Measurements from ENCODE around the gene SIRPA. TPM values are rescaled to one million over a fixed set of nuclear protein-coding genes. Genes with fewer than 3 reads are reported as not detected.

The SIRPA gene
- total and polyA plus RNA-seq, 10 of the 15 experiments (the other 5 are each of a cell fraction or from before 2014, with no cell fraction given) = 1.7 to 13.2 (median 5.0) TPM

GRCh38 chr20:1851396-1851795 is 43.8 kb upstream of the SIRPA start (continued):
- no peak for TF ChIP-seq ZBTB4 (CRISPR knock-in tag; IDR thresholded peaks at IDR 0.05)
- no peak for TF ChIP-seq CBFB (IDR thresholded peaks at IDR 0.05; ENCODE audit: low read depth)

- H3K9ac ChIP-seq (ENCODE audit: control insufficient read depth, insufficient read depth, low read length) = no peak overlapping the region
- no peak for FAIRE-seq
- H3K9me3 ChIP-seq (replicated peaks; ENCODE audit: control insufficient read depth, insufficient read depth, low read length) = no peaks in the 10 kb centered on the region
- WGBS (ENCODE audit: insufficient coverage, insufficient replicate concordance, low lambda C conversion rate, missing lambda C conversion rate) = 86% methylated on average over 7 of the region's 7 CpGs
- no peak for ATAC-seq
- TF ChIP-seq MTA2 (IDR thresholded peaks at IDR 0.05; ENCODE audit: low read depth) = no peak
- TF ChIP-seq STAT1 (conservative IDR thresholded peaks at IDR 0.05) = no peak
- TF ChIP-seq SMARCA5 (IDR thresholded peaks at IDR 0.05) = no peak
- TF ChIP-seq CHD1 (IDR thresholded peaks at IDR 0.05; ENCODE audit: low read depth, low read length) = no peak
- TF ChIP-seq HSF1 (IDR thresholded peaks at IDR 0.05; ENCODE audit: low read depth, low read length) = no peak
- TF ChIP-seq USF1 (IDR thresholded peaks at IDR 0.05; ENCODE audit: borderline replicate concordance, extremely low read length, insufficient read depth, low read depth, low read length) = no peak
- no peak for TF ChIP-seq MTA3 (IDR thresholded peaks at IDR 0.05; ENCODE audit: borderline replicate concordance, low read length)
- no peak for TF ChIP-seq GABPA (IDR thresholded peaks at IDR 0.05; ENCODE audit: low read depth)
- H4K20me1 ChIP-seq (ENCODE audit: control insufficient read depth, insufficient read depth) = no peaks in the 10 kb centered on the region
- no peaks in the 10 kb centered on the region for H3K79me2 ChIP-seq (ENCODE audit: control insufficient read depth, insufficient read depth, low read length)
- POLR2A ChIA-PET = interaction anchor here (0.5 kb wide), 1 partner anchor 314 kb away, joined by 10 read pairs; no protein-coding TSS in a partner anchor
- H3K36me3 ChIP-seq (ENCODE audit: control insufficient read depth in 2 of 2, insufficient read depth in 2 of 2, low read length in 1 of 2) = no peaks in the 10 kb centered on the region
- no peaks in the 10 kb centered on the region for H3K27me3 ChIP-seq (replicated peaks in 1 of 2; ENCODE audit: control insufficient read depth in 2 of 2, insufficient read depth in 2 of 2, low read length in 1 of 2)
- no peak overlapping the region for H3K4me2 ChIP-seq (ENCODE audit: control insufficient read depth, insufficient read depth)
- peaks cover 14% of the 10 kb centered on the region for H3K4me1 ChIP-seq (ENCODE audit: control insufficient read depth, insufficient read depth, low read length)
- no peak overlapping the region for H3K27ac ChIP-seq (ENCODE audit: control insufficient read depth, insufficient read depth)
- DNase-seq (ENCODE audit: low read depth, low spot score) = no peak
- SMC1A ChIA-PET (ENCODE audit: uncharacterized antibody, unreplicated experiment) = interaction anchor here (0.8 to 1.1 kb wide), 2 partner anchors 18 to 52 kb away, joined by 3 read pairs; no protein-coding TSS in a partner anchor
- intact Hi-C loops (cut with micrococcal nuclease; ENCODE audit: unreplicated experiment) (no loop called here), in situ Hi-C loops (cut with MboI) (no loop called here)
- H2AFZ ChIP-seq (ENCODE audit: control insufficient read depth, low read depth, low read length) = no peak overlapping the region
- H3K4me3 ChIP-seq = no peak overlapping the region
- RAD21 ChIA-PET (ENCODE audit: unreplicated experiment) = interaction anchor here (1.1 to 1.2 kb wide), 2 partner anchors 8 to 51 kb away, joined by 3 to 4 read pairs; no protein-coding TSS in a partner anchor
- CTCF ChIA-PET = interaction anchor here (1.1 to 1.3 kb wide), 3 partner anchors 9 to 76 kb away, joined by 3 to 4 read pairs (median 4); no protein-coding TSS in a partner anchor
- BruUV-seq (replicated peaks) = no TSS peak
Measured at GRCh38 chr20:1853473-1853872, 41.7 kb upstream of the SIRPA start.

Data from GM12878 (cell line).